KBM-7 (cell line): ENCODE measurements around the gene OLAH.

ENCODE experiments used
- DNase-seq: peaks from one replicate; pipeline ENCODE4 v3.0.0-alpha.2; 2015
- in situ Hi-C: fragments of 300-500 bp; cut with MboI; formaldehyde crosslinking; loops from 2 replicates; pipeline ENCODE4 v1.14.3; 2020; ENCODE audit warnings: low sequenced_read_pairs, low pct_unique_long_range_greater_than_20kb, mixed read lengths

OLAH gene

GRCh38 chr10:15116225-15116624 lies 72.5 kb downstream of the OLAH start:
- in situ Hi-C loops: no loop called here
- DNase-seq: no peak

GRCh38 chr10:15118615-15119014 lies 74.9 kb downstream of the OLAH start:
- in situ Hi-C loops: no loop called here
- DNase-seq: no peak

- no peak for DNase-seq
- in situ Hi-C loops: no loop called here
Observed at GRCh38 chr10:15120523-15120922, 76.8 kb downstream of the OLAH start.

- in situ Hi-C loops: no loop called here
- no peak for DNase-seq
Observed at GRCh38 chr10:15121707-15122106, 78.0 kb downstream of the OLAH start.

GRCh38 chr10:15122477-15123030 lies 78.8 kb downstream of the OLAH start:
- no peak for DNase-seq
- in situ Hi-C loops: no loop called here
